K562 (cell line): ENCODE data around the gene PPFIA1. TPM values are rescaled to one million over a fixed set of nuclear protein-coding genes. Genes with fewer than 3 reads are reported as not detected.

Source experiments
- ATAC-seq: fragments of 200-7000 bp; cut with Tn5 transposase; 3 replicates; pipeline ENCODE4 v1.9.1; 2020; ENCODE audit warnings: moderate library complexity
- BruUV-seq: library from RNA; stranded (reverse); fragments of 400-500 nt; replicated peaks from 2 replicates; lab custom pipeline; 2021; lab: Mats Ljungman, UMichigan
- CTCF ChIA-PET: fragments of 300-600 bp; formaldehyde crosslinking; extraction: SDS; loops from one replicate; lab custom pipeline; 2021; ENCODE audit warnings: low intra/inter-chr PET ratio; lab: Yijun Ruan, JAX
- POLR2A ChIA-PET: fragments of 300-600, 350-650 bp; sonication (Branson Sonifier 250); formaldehyde crosslinking; extraction: SDS; loops from one replicate; lab custom pipeline; 2021; ENCODE audit warnings: antibody characterized with exemption, inconsistent platforms; lab: Yijun Ruan, JAX
- DNase-seq, 4 experiments: peaks; one replicate each; pipeline versions ENCODE4 v3.0.0 to v3.0.0-alpha.2; 2011 to 2018; ENCODE audit warnings: low spot score in 3 of 4, mixed read lengths in 3 of 4; ENCODE audit errors: extremely low read depth in 1 of 4
- FAIRE-seq: peaks from 2 replicates; lab custom pipeline; 2011; peaks lifted over from hg19 to GRCh38; lab: Jason Lieb, UNC
- H2AFZ ChIP-seq: 2 replicates; pipeline ENCODE4 v1.6.0; 2011; ENCODE audit warnings: low read depth, low read length, control low read depth, inconsistent platforms
- H3K27ac ChIP-seq: fragments of 200-600 bp; 3 replicates; pipeline ENCODE4 v1.8.0; 2011; ENCODE audit warnings: low read depth, mild to moderate bottlenecking, control low read depth, inconsistent platforms, low read length, moderate library complexity, mixed read lengths; ENCODE audit errors: extremely low read depth
- H3K27me3 ChIP-seq, 2 experiments: fragments of 300-600 bp in 1 of 2; 2 replicates in 1 of 2; 3 replicates in 1 of 2; pipeline versions ENCODE4 v1.6.0 to v1.8.0; 2011; ENCODE audit warnings: inconsistent platforms in 2 of 2, low read length in 2 of 2, mild to moderate bottlenecking in 1 of 2, mixed read lengths in 1 of 2, moderate library complexity in 1 of 2; ENCODE audit not compliant: control insufficient read depth in 2 of 2, insufficient read depth in 2 of 2
- H3K36me3 ChIP-seq: fragments of 300-600 bp; 3 replicates; pipeline ENCODE4 v1.8.0; 2011; ENCODE audit warnings: mild to moderate bottlenecking, low read length, inconsistent platforms; ENCODE audit not compliant: control insufficient read depth, insufficient read depth
- H3K4me1 ChIP-seq, 2 experiments: fragments of 200-600 bp in 1 of 2; replicated peaks in 1 of 2; 2 replicates in 1 of 2; 3 replicates in 1 of 2; pipeline versions ENCODE4 v1.5.1 to v1.8.0; 2011; ENCODE audit warnings: inconsistent platforms in 2 of 2, low read length in 2 of 2, mild to moderate bottlenecking in 1 of 2, mixed read lengths in 1 of 2, moderate library complexity in 1 of 2; ENCODE audit not compliant: control insufficient read depth in 2 of 2, insufficient read depth in 2 of 2
- H3K4me2 ChIP-seq: 2 replicates; pipeline ENCODE4 v1.6.1; 2011; ENCODE audit warnings: low read length, control low read depth, inconsistent platforms, mixed read lengths; ENCODE audit not compliant: insufficient read depth
- H3K4me3 ChIP-seq: fragments of 200-600 bp; sonication (generic), shearing (Covaris generic); 2 replicates; pipeline ENCODE4 v1.5.1; 2016; ENCODE audit warnings: control low read depth, inconsistent platforms
- H3K79me2 ChIP-seq: fragments of 200-600 bp; 3 replicates; pipeline ENCODE4 v1.8.0; 2011; ENCODE audit warnings: low read length, inconsistent platforms; ENCODE audit not compliant: control insufficient read depth, insufficient read depth
- H3K9ac ChIP-seq, 2 experiments: 2 replicates each; pipeline versions ENCODE4 v1.6.0 to v1.6.1; 2011; ENCODE audit warnings: low read depth in 2 of 2, low read length in 2 of 2, control low read depth in 1 of 2, inconsistent platforms in 1 of 2, mild to moderate bottlenecking in 1 of 2, mixed read lengths in 1 of 2; ENCODE audit not compliant: insufficient read depth in 1 of 2
- H3K9me1 ChIP-seq: one replicate; pipeline ENCODE4 v1.6.0; 2011; ENCODE audit warnings: inconsistent platforms, mild to moderate bottlenecking, low read length, moderate library complexity; ENCODE audit not compliant: control insufficient read depth, insufficient read depth
- H3K9me3 ChIP-seq: replicated peaks from 2 replicates; pipeline ENCODE4 v1.5.1; 2011; ENCODE audit warnings: low read depth, low read length, inconsistent platforms; ENCODE audit not compliant: control insufficient read depth, insufficient read depth
- H4K20me1 ChIP-seq: replicated peaks from 2 replicates; pipeline ENCODE4 v1.6.1; 2011; ENCODE audit warnings: low read length, inconsistent platforms, mixed read lengths; ENCODE audit not compliant: control insufficient read depth, insufficient read depth
- CBX3 ChIP-seq, 2 experiments: IDR thresholded peaks; 1 replicate in 1 of 2; 2 replicates in 1 of 2; pipeline ENCODE4 v1.6.1; 2012; ENCODE audit warnings: inconsistent platforms in 2 of 2, low read length in 2 of 2, borderline replicate concordance in 1 of 2, control low read depth in 1 of 2
- HDAC6 ChIP-seq: IDR thresholded peaks from 2 replicates; pipeline ENCODE4 v1.6.1; 2012; ENCODE audit warnings: low read depth, mild to moderate bottlenecking, control low read depth, inconsistent platforms, low read length, moderate library complexity
- MAFF ChIP-seq: IDR thresholded peaks from 2 replicates; pipeline ENCODE4 v1.6.1; 2012; ENCODE audit warnings: low read length, improper control_type of control experiment
- MEF2A ChIP-seq: IDR thresholded peaks from 2 replicates; pipeline ENCODE4 v1.6.1; 2011; ENCODE audit warnings: low read depth, mild to moderate bottlenecking, low read length, moderate library complexity; ENCODE audit not compliant: control insufficient read depth
- RFX5 ChIP-seq: IDR thresholded peaks from 2 replicates; pipeline ENCODE4 v1.6.1; 2011; ENCODE audit warnings: low read depth, mild to moderate bottlenecking, improper control_type of control experiment, low read length
- SMAD3 ChIP-seq: fragments of 450-650 bp; formaldehyde crosslinking; conservative IDR thresholded peaks from 2 replicates; pipeline ENCODE4 v1.4.0; 2020; ENCODE audit warnings: mild to moderate bottlenecking
- TOE1 ChIP-seq, 2 experiments: fragments of 450-650 bp in 1 of 2; sonication (generic) in 1 of 2; formaldehyde crosslinking in 1 of 2; IDR thresholded peaks; 2 replicates each; pipeline versions ENCODE4 v1.7.1 to v1.8.0; 2016 to 2022; ENCODE audit warnings: borderline replicate concordance in 2 of 2, mild to moderate bottlenecking in 2 of 2, antibody characterized with exemption in 1 of 2, inconsistent platforms in 1 of 2, low read depth in 1 of 2, missing genetic modification reagents in 1 of 2, moderate library complexity in 1 of 2
- TRIM28 ChIP-seq: fragments of 450-650 bp; IDR thresholded peaks from 2 replicates; pipeline ENCODE4 v1.6.1; 2017
- ZFP36 ChIP-seq: fragments of 150-350 bp; IDR thresholded peaks from 2 replicates; pipeline ENCODE4 v1.6.1; 2018; ENCODE audit warnings: low read length, low read depth; ENCODE audit not compliant: partially characterized antibody
- ZKSCAN1 ChIP-seq: fragments of 150-350 bp; IDR thresholded peaks from 2 replicates; pipeline ENCODE4 v1.6.1; 2016; ENCODE audit warnings: low read depth, low read length
- WGBS: fragments of 100-300 bp; shearing (Covaris generic); methylation state at CpG from one replicate; pipeline ENCODE4 v1.1.6; 2016; ENCODE audit warnings: low coverage, mixed read lengths; ENCODE audit not compliant: insufficient coverage; ENCODE audit errors: missing lambda C conversion rate; 5-methylcytosine and 5-hydroxymethylcytosine counted together
- in situ Hi-C: fragments of 300-500 bp; cut with MboI; formaldehyde crosslinking; loops from 4 replicates; pipeline ENCODE4 v1.15.0; 2018; ENCODE audit warnings: inconsistent platforms, mixed read lengths
- intact Hi-C: fragments of 100-400 bp; cut with micrococcal nuclease; formaldehyde crosslinking; loops from 2 replicates; pipeline ENCODE4 v1.14.2; 2022
- polyA plus RNA-seq, 8 experiments: library from polyadenylated mRNA; depleted of rRNA in 4 of 8; stranded (reverse) in 5 of 8; unstranded in 3 of 8; fragments of >200 nt; fragmentation: Nextera tagmentation in 2 of 8; fragmentation: Illumina TruSeq in 1 of 8; extraction: Ambion mirVana in 2 of 8; extraction: Trizol in 1 of 8; gene quantifications; 2 replicates each; pipeline versions ENCODE4 v1.2.1 to v1.2.3, GENCODE V29; 2011 to 2014; ENCODE audit warnings: inconsistent platforms in 1 of 8, missing spikeins in 1 of 8
- total RNA-seq, 7 experiments: library from RNA; depleted of rRNA in 6 of 7; stranded (reverse); fragments of >200 nt in 6 of 7; fragmentation: Illumina TruSeq in 2 of 7; extraction: Trizol in 2 of 7; gene quantifications; 2 replicates each; pipeline versions ENCODE4 v1.2.1 to v1.2.3, GENCODE V29; 2011 to 2021; ENCODE audit warnings: low replicate concordance in 1 of 7
- TF ChIP-seq, protein P1 (sequence below): fragments of 450-650 bp; formaldehyde crosslinking; IDR thresholded peaks from 2 replicates; pipeline ENCODE4 v1.4.0; 2020; ENCODE audit warnings: mild to moderate bottlenecking, moderate library complexity
- TF ChIP-seq, protein P2 (sequence below): fragments of 250-450 bp; sonication (Bioruptor Pico); IDR thresholded peaks from 2 replicates; pipeline ENCODE4 v1.4.0; 2020

The PPFIA1 gene
- total and polyA plus RNA-seq, 9 of the 15 experiments (the other 6 are each of a cell fraction or from before 2014, with no cell fraction given), result 9.9 to 41.5 (median 28.5) TPM

DNA sequence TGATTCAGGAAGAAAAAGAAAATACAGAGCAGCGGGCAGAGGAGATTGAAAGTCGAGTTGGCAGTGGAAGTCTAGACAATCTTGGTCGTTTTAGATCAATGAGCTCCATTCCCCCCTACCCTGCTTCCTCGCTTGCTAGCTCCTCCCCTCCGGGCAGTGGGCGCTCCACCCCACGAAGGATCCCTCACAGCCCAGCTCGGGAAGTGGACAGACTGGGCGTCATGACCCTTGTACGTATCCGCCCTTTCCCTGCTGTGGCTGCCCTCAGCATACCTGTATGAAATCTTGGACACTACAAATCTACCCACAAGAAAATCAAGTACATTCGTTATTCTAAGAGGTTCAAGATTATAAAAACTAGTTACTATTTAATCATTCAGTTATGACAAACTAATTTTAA is 77.7 kb downstream of the PPFIA1 start:
- Histone ChIP-seq H3K9ac (no peak overlapping the region), H2AFZ (no peak overlapping the region), H3K4me2 (no peak overlapping the region), H3K9me3 (no peaks in the 10 kb centered on the region), H3K4me1 (peaks cover 3% of the 10 kb centered on the region in 2 experiments; a peak in 2 of 5 replicates), H3K79me2 (no peaks in the 10 kb centered on the region), H3K27me3 (no peaks in the 10 kb centered on the region), H3K4me3 (no peak overlapping the region), H4K20me1 (no peaks in the 10 kb centered on the region), H3K27ac (no peak overlapping the region), H3K36me3 (peaks cover 76% of the 10 kb centered on the region; the same call in 2 of the 3 replicates), H3K9me1 (no peaks in the 10 kb centered on the region)
- ChIA-PET CTCF (no interaction called here), POLR2A (no interaction called here)
- no TSS peak for BruUV-seq
- intact Hi-C loops, result no loop called here
- TF ChIP-seq ZFP36 (no peak), HDAC6 (no peak), MEF2A (no peak), TRIM28 (no peak), CBX3 (IDR thresholded peaks at IDR 0.05; ENCODE audit: borderline replicate concordance in 1 of 2, low read length in 2 of 2) (no peak), MAFF (no peak), ZKSCAN1 (no peak), TOE1 (IDR thresholded peaks at IDR 0.05; ENCODE audit: borderline replicate concordance) (no peak), TOE1 (CRISPR knock-in tag; IDR thresholded peaks at IDR 0.05; ENCODE audit: borderline replicate concordance, low read depth) (no peak), RFX5 (no peak), SMAD3 (CRISPR knock-in tag) (no peak)
- TF ChIP-seq, protein P1, sequence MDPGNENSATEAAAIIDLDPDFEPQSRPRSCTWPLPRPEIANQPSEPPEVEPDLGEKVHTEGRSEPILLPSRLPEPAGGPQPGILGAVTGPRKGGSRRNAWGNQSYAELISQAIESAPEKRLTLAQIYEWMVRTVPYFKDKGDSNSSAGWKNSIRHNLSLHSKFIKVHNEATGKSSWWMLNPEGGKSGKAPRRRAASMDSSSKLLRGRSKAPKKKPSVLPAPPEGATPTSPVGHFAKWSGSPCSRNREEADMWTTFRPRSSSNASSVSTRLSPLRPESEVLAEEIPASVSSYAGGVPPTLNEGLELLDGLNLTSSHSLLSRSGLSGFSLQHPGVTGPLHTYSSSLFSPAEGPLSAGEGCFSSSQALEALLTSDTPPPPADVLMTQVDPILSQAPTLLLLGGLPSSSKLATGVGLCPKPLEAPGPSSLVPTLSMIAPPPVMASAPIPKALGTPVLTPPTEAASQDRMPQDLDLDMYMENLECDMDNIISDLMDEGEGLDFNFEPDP (CRISPR knock-in tag), result no peak
- TF ChIP-seq, protein P2, sequence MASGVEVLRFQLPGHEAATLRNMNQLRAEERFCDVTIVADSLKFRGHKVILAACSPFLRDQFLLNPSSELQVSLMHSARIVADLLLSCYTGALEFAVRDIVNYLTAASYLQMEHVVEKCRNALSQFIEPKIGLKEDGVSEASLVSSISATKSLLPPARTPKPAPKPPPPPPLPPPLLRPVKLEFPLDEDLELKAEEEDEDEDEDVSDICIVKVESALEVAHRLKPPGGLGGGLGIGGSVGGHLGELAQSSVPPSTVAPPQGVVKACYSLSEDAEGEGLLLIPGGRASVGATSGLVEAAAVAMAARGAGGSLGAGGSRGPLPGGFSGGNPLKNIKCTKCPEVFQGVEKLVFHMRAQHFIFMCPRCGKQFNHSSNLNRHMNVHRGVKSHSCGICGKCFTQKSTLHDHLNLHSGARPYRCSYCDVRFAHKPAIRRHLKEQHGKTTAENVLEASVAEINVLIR (CRISPR knock-in tag), result no peak
- ATAC-seq (no peak), DNase-seq (no peak), FAIRE-seq (no peak)
- in situ Hi-C loops, result no loop called here
- 90% methylated on average over 12 of the region's 12 CpGs for WGBS
